H9 (cell line): ENCODE data around the gene SYT7. TPM values are rescaled to one million over a fixed set of nuclear protein-coding genes. Genes with fewer than 3 reads are reported as not detected.

ENCODE experiments used
- DNase-seq: peaks from one replicate; pipeline ENCODE4 v3.0.0-alpha.2; 2017
- H2AFZ ChIP-seq: one replicate; pipeline ENCODE4 v1.6.1; 2013; ENCODE audit warnings: mild to moderate bottlenecking, low read length, control low read depth, moderate library complexity
- H2AK5ac ChIP-seq: 2 replicates; pipeline ENCODE4 v1.6.1; 2013; ENCODE audit warnings: low read length, control low read depth, mixed read lengths; ENCODE audit not compliant: insufficient read length
- H2BK120ac ChIP-seq: one replicate; pipeline ENCODE4 v1.6.1; 2013; ENCODE audit warnings: low read depth, mild to moderate bottlenecking, low read length, control low read depth, inconsistent platforms; ENCODE audit not compliant: poor library complexity, severe bottlenecking
- H2BK12ac ChIP-seq: 2 replicates; pipeline ENCODE4 v1.6.1; 2013; ENCODE audit warnings: low read length, control low read depth, mixed read lengths, low read depth; ENCODE audit not compliant: insufficient read length
- H2BK15ac ChIP-seq: 2 replicates; pipeline ENCODE4 v1.6.1; 2013; ENCODE audit warnings: low read depth, low read length, control low read depth
- H2BK20ac ChIP-seq: one replicate; pipeline ENCODE4 v1.6.1; 2013; ENCODE audit warnings: low read depth, mild to moderate bottlenecking, low read length, control low read depth, inconsistent platforms; ENCODE audit not compliant: poor library complexity, severe bottlenecking
- H2BK5ac ChIP-seq: 2 replicates; pipeline ENCODE4 v1.6.1; 2013; ENCODE audit warnings: low read length, control low read depth, mixed read lengths; ENCODE audit not compliant: insufficient read length
- H3K14ac ChIP-seq: 2 replicates; pipeline ENCODE4 v1.6.1; 2013; ENCODE audit warnings: low read length, control low read depth; ENCODE audit not compliant: insufficient read depth
- H3K18ac ChIP-seq: 2 replicates; pipeline ENCODE4 v1.6.1; 2013; ENCODE audit warnings: low read depth, mild to moderate bottlenecking, mixed read lengths, low read length, control low read depth; ENCODE audit not compliant: insufficient read length
- H3K23ac ChIP-seq: 2 replicates; pipeline ENCODE4 v1.6.1; 2013; ENCODE audit warnings: low read length, control low read depth, mixed read lengths, low read depth; ENCODE audit not compliant: insufficient read length
- H3K23me2 ChIP-seq: 2 replicates; pipeline ENCODE4 v1.6.1; 2013; ENCODE audit warnings: low read depth, mild to moderate bottlenecking, mixed read lengths, low read length, control low read depth; ENCODE audit not compliant: insufficient read length, poor library complexity, severe bottlenecking
- H3K27ac ChIP-seq: 2 replicates; pipeline ENCODE4 v1.5.1; 2013; ENCODE audit warnings: low read length, control low read depth, mixed read lengths, low read depth; ENCODE audit not compliant: insufficient read length
- H3K27me3 ChIP-seq: 2 replicates; pipeline ENCODE4 v1.6.1; 2013; ENCODE audit warnings: low read length, control low read depth, inconsistent platforms; ENCODE audit not compliant: insufficient read depth
- H3K4ac ChIP-seq: 2 replicates; pipeline ENCODE4 v1.6.1; 2013; ENCODE audit warnings: low read depth, mild to moderate bottlenecking, control low read depth, inconsistent platforms, low read length, moderate library complexity
- H3K4me1 ChIP-seq: 2 replicates; pipeline ENCODE4 v1.6.1; 2013; ENCODE audit warnings: low read length, control low read depth, inconsistent platforms; ENCODE audit not compliant: insufficient read depth
- H3K4me2 ChIP-seq: 2 replicates; pipeline ENCODE4 v1.6.1; 2013; ENCODE audit warnings: low read length, control low read depth, mixed read lengths; ENCODE audit not compliant: insufficient read length, insufficient read depth
- H3K56ac ChIP-seq: 2 replicates; pipeline ENCODE4 v1.6.1; 2013; ENCODE audit warnings: low read depth, mild to moderate bottlenecking, mixed read lengths, low read length, control low read depth; ENCODE audit not compliant: insufficient read length
- H3K79me1 ChIP-seq: 2 replicates; pipeline ENCODE4 v1.6.1; 2013; ENCODE audit warnings: low read depth, mild to moderate bottlenecking, moderate library complexity, low read length, control low read depth, inconsistent platforms; ENCODE audit not compliant: insufficient read depth, poor library complexity, severe bottlenecking
- H3K79me2 ChIP-seq: 2 replicates; pipeline ENCODE4 v1.6.1; 2013; ENCODE audit warnings: low read length, control low read depth, inconsistent platforms; ENCODE audit not compliant: insufficient read depth
- H3K9ac ChIP-seq: 2 replicates; pipeline ENCODE4 v1.6.1; 2013; ENCODE audit warnings: low read length, control low read depth, mixed read lengths; ENCODE audit not compliant: insufficient read length; ENCODE audit errors: extremely low read depth
- H3K9me3 ChIP-seq: one replicate; pipeline ENCODE4 v1.6.1; 2013; ENCODE audit warnings: low read depth, low read length, inconsistent platforms; ENCODE audit not compliant: control insufficient read depth
- H3T11ph ChIP-seq: one replicate; pipeline ENCODE4 v1.6.1; 2013; ENCODE audit warnings: mild to moderate bottlenecking, low read length, control low read depth, inconsistent platforms
- H4K20me1 ChIP-seq: one replicate; pipeline ENCODE4 v1.6.1; 2013; ENCODE audit not compliant: control insufficient read depth, insufficient read length, insufficient read depth
- H4K5ac ChIP-seq: 2 replicates; pipeline ENCODE4 v1.6.1; 2013; ENCODE audit warnings: low read depth, mild to moderate bottlenecking, mixed read lengths, low read length, control low read depth; ENCODE audit not compliant: insufficient read length
- H4K8ac ChIP-seq: replicated peaks from 2 replicates; pipeline ENCODE4 v1.6.1; 2013; ENCODE audit warnings: low read length, control low read depth, mixed read lengths, low read depth; ENCODE audit not compliant: insufficient read length
- H4K91ac ChIP-seq: 2 replicates; pipeline ENCODE4 v1.6.1; 2013; ENCODE audit warnings: low read depth, mild to moderate bottlenecking, moderate library complexity, mixed read lengths, low read length, control low read depth; ENCODE audit not compliant: insufficient read length
- H3K27ac Mint-ChIP-seq, 3 experiments: 2 replicates in 2 of 3; 3 replicates in 1 of 3; pipeline ENCODE4 v1.8.0; 2020 to 2021; ENCODE audit warnings: mixed read lengths in 3 of 3, mild to moderate bottlenecking in 1 of 3, moderate library complexity in 1 of 3
- H3K27me3 Mint-ChIP-seq: 2 replicates; pipeline ENCODE4 v1.8.0; 2021; ENCODE audit warnings: low read depth, mild to moderate bottlenecking, moderate library complexity, mixed read lengths
- H3K36me3 Mint-ChIP-seq, 3 experiments: 2 replicates in 2 of 3; 3 replicates in 1 of 3; pipeline ENCODE4 v1.8.0; 2020 to 2021; ENCODE audit warnings: low read depth in 3 of 3, mixed read lengths in 3 of 3; ENCODE audit not compliant: insufficient read depth in 1 of 3
- H3K4me1 Mint-ChIP-seq, 2 experiments: 2 replicates each; pipeline ENCODE4 v1.8.0; 2020; ENCODE audit warnings: mixed read lengths in 2 of 2
- H3K4me3 Mint-ChIP-seq, 2 experiments: 2 replicates in 1 of 2; 3 replicates in 1 of 2; pipeline ENCODE4 v1.8.0; 2020 to 2021; ENCODE audit warnings: mild to moderate bottlenecking in 2 of 2, mixed read lengths in 2 of 2, moderate library complexity in 1 of 2
- H3K9me3 Mint-ChIP-seq, 2 experiments: 2 replicates in 1 of 2; 3 replicates in 1 of 2; pipeline ENCODE4 v1.8.0; 2020; ENCODE audit warnings: mild to moderate bottlenecking in 2 of 2, mixed read lengths in 2 of 2, moderate library complexity in 1 of 2
- WGBS: extraction: QIAGEN DNeasy Blood & Tissue Kit; methylation state at CpG from one replicate; pipeline ENCODE4 v1.1.7; 2013; ENCODE audit warnings: missing lambda C conversion rate, low lambda C conversion rate, mixed read lengths; ENCODE audit not compliant: insufficient read length; ENCODE audit errors: extremely low coverage; 5-methylcytosine and 5-hydroxymethylcytosine counted together
- total RNA-seq: library from RNA; stranded (reverse); gene quantifications from 2 replicates; pipeline ENCODE4 v1.2.1, GENCODE V29; 2021
- TF ChIP-seq, protein P1 (sequence below): fragments of 200-600 bp; sonication (generic); conservative IDR thresholded peaks from 3 replicates; pipeline ENCODE4 v1.8.0; 2021; ENCODE audit warnings: antibody characterized with exemption, mild to moderate bottlenecking

The SYT7 gene
- total RNA-seq, 1 experiment from 2014 or later, result 8.8 TPM

DNA sequence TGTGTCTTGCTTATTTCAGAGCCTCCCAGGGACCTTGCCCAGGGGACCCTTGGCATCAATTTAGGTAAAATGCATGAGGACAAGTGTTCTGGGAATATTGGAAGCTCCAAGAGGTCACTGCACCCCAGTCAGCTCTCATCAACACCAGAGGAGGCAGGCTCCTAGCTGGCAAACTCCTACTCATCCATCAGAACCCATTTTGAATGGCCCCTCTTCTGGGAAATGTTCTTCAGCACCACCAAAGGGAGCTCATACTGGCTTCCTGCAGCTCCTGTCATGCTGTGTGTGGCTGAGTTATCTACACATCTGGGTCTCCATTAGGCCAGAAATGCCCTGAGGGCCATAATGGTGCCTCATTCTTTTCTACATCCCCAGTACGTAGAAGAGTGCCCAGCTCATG lies 54.6 kb downstream of the SYT7 start:
- no peaks in the 10 kb centered on the region for H3K9me3 ChIP-seq
- no peak overlapping the region for H3T11ph ChIP-seq
- no peaks in the 10 kb centered on the region for H3K23me2 ChIP-seq
- H3K4me1 ChIP-seq, result no peaks in the 10 kb centered on the region; the same call in 1 of the 2 replicates
- no peak overlapping the region for H3K56ac ChIP-seq
- H2BK5ac ChIP-seq, result no peak overlapping the region
- H3K18ac ChIP-seq, result no peak overlapping the region
- H4K91ac ChIP-seq, result no peak overlapping the region
- no peak overlapping the region for H3K4ac ChIP-seq
- Mint-ChIP-seq H3K4me1 (peaks cover 5 to 16% of the 10 kb centered on the region in 2 experiments; a peak in 3 of 4 replicates), H3K9me3 (no peaks in the 10 kb centered on the region), H3K27ac (no peak overlapping the region), H3K36me3 (peaks cover 0 to 11% (median 0%) of the 10 kb centered on the region in 3 experiments; a peak in 2 of 7 replicates), H3K4me3 (no peak overlapping the region), H3K27me3 (peaks cover 8% of the 10 kb centered on the region)
- H4K20me1 ChIP-seq, result no peaks in the 10 kb centered on the region
- TF ChIP-seq, protein P1, sequence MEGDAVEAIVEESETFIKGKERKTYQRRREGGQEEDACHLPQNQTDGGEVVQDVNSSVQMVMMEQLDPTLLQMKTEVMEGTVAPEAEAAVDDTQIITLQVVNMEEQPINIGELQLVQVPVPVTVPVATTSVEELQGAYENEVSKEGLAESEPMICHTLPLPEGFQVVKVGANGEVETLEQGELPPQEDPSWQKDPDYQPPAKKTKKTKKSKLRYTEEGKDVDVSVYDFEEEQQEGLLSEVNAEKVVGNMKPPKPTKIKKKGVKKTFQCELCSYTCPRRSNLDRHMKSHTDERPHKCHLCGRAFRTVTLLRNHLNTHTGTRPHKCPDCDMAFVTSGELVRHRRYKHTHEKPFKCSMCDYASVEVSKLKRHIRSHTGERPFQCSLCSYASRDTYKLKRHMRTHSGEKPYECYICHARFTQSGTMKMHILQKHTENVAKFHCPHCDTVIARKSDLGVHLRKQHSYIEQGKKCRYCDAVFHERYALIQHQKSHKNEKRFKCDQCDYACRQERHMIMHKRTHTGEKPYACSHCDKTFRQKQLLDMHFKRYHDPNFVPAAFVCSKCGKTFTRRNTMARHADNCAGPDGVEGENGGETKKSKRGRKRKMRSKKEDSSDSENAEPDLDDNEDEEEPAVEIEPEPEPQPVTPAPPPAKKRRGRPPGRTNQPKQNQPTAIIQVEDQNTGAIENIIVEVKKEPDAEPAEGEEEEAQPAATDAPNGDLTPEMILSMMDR, result no peak
- no peak overlapping the region for H2BK12ac ChIP-seq
- H2AFZ ChIP-seq, result no peak overlapping the region
- no peak overlapping the region for H3K9ac ChIP-seq
- H2BK15ac ChIP-seq, result no peak overlapping the region
- H4K5ac ChIP-seq, result no peak overlapping the region
- no peaks in the 10 kb centered on the region for H3K79me1 ChIP-seq
- no peak overlapping the region for H4K8ac ChIP-seq
- H2AK5ac ChIP-seq, result no peak overlapping the region
- no peaks in the 10 kb centered on the region for H3K27me3 ChIP-seq
- no peaks in the 10 kb centered on the region for H3K79me2 ChIP-seq
- no peak overlapping the region for H3K4me2 ChIP-seq
- H3K23ac ChIP-seq, result no peak overlapping the region
- H2BK120ac ChIP-seq, result no peak overlapping the region
- no CpG with 5 or more reads among the region's 1 CpG for WGBS
- H3K14ac ChIP-seq, result no peak overlapping the region
- H2BK20ac ChIP-seq, result no peak overlapping the region
- DNase-seq, result no peak
- H3K27ac ChIP-seq, result no peak overlapping the region
